Nephron progenitor cell (in vitro differentiated cells): Measurements from ENCODE around the gene TRPV6.
A peak's percentile ranks its signal among the peaks of the same experiment; 100 is the strongest.

Experiments used
- DNase-seq: peaks from one replicate; pipeline ENCODE4 v3.0.0; 2021
- H3K27ac Mint-ChIP-seq: 2 replicates; pipeline ENCODE4 v1.8.0; 2021; ENCODE audit warnings: mild to moderate bottlenecking, moderate library complexity, mixed read lengths
- H3K27me3 Mint-ChIP-seq: 2 replicates; pipeline ENCODE4 v1.8.0; 2021; ENCODE audit warnings: mild to moderate bottlenecking, low read depth, mixed read lengths; ENCODE audit not compliant: poor library complexity
- H3K36me3 Mint-ChIP-seq: 2 replicates; pipeline ENCODE4 v1.8.0; 2021; ENCODE audit warnings: low read depth, mixed read lengths
- H3K4me1 Mint-ChIP-seq: 2 replicates; pipeline ENCODE4 v1.8.0; 2021; ENCODE audit warnings: mixed read lengths
- H3K4me3 Mint-ChIP-seq: 2 replicates; pipeline ENCODE4 v1.8.0; 2021; ENCODE audit warnings: mild to moderate bottlenecking, moderate library complexity, mixed read lengths
- H3K9me3 Mint-ChIP-seq: 2 replicates; pipeline ENCODE4 v1.8.0; 2021; ENCODE audit warnings: mild to moderate bottlenecking, moderate library complexity, mixed read lengths
- TF ChIP-seq, protein P1 (sequence below): fragments of 200-600 bp; sonication (generic); IDR thresholded peaks from 2 replicates; pipeline ENCODE4 v1.5.0; 2021; ENCODE audit warnings: antibody characterized with exemption

The TRPV6 gene

DNA sequence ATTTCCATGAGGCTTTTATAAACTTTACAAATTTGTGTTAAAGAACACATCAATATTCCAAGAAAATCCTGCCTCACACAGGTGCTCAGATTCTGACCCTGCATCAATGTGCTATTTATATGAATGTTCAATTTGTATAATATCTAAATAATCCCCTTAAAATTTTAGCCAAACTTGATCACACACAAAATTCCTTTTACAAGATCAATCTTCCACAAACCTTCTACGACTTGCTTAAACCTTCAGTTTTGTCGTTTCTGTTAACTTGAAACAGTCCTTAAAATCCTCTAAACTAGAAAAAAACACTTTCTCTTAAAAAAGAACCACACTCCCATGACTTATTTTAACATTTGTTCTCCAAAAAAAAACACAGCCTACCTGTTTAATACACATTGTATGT lies 20.2 kb upstream of the TRPV6 start:
- H3K27me3 Mint-ChIP-seq = peaks cover 21% of the 10 kb centered on the region
- H3K4me3 Mint-ChIP-seq = no peak overlapping the region
- peaks cover 32% of the 10 kb centered on the region for H3K9me3 Mint-ChIP-seq
- H3K36me3 Mint-ChIP-seq = peaks cover 9% of the 10 kb centered on the region
- TF ChIP-seq, protein P1, sequence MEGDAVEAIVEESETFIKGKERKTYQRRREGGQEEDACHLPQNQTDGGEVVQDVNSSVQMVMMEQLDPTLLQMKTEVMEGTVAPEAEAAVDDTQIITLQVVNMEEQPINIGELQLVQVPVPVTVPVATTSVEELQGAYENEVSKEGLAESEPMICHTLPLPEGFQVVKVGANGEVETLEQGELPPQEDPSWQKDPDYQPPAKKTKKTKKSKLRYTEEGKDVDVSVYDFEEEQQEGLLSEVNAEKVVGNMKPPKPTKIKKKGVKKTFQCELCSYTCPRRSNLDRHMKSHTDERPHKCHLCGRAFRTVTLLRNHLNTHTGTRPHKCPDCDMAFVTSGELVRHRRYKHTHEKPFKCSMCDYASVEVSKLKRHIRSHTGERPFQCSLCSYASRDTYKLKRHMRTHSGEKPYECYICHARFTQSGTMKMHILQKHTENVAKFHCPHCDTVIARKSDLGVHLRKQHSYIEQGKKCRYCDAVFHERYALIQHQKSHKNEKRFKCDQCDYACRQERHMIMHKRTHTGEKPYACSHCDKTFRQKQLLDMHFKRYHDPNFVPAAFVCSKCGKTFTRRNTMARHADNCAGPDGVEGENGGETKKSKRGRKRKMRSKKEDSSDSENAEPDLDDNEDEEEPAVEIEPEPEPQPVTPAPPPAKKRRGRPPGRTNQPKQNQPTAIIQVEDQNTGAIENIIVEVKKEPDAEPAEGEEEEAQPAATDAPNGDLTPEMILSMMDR = no peak
- no peak overlapping the region for H3K27ac Mint-ChIP-seq
- H3K4me1 Mint-ChIP-seq = no peaks in the 10 kb centered on the region
- DNase-seq = no peak

DNA sequence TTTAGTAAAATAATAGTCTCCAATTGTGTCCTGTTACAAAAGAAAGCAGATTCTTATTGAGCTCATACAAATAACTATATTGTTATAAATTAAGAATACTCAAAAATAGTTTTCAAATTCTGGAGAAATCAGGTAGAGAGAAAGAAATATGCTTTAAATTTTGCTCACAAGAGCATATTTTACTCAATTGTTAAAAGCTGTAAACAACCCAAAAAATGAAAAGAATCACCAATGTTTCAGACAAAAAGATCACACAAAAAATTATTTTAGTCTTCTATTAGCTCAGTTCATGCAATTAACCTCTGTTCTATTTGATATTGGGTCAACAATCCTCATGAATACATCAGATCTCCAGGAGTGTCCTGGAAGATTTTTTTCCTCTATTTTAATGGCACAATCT lies 18.6 kb upstream of the TRPV6 start:
- Mint-ChIP-seq H3K27ac (no peak overlapping the region), H3K27me3 (peaks cover 25% of the 10 kb centered on the region), H3K36me3 (peaks cover 9% of the 10 kb centered on the region), H3K4me3 (no peak overlapping the region), H3K9me3 (peaks cover 32% of the 10 kb centered on the region), H3K4me1 (no peaks in the 10 kb centered on the region)
- TF ChIP-seq, protein P1 = no peak
- no peak for DNase-seq

DNA sequence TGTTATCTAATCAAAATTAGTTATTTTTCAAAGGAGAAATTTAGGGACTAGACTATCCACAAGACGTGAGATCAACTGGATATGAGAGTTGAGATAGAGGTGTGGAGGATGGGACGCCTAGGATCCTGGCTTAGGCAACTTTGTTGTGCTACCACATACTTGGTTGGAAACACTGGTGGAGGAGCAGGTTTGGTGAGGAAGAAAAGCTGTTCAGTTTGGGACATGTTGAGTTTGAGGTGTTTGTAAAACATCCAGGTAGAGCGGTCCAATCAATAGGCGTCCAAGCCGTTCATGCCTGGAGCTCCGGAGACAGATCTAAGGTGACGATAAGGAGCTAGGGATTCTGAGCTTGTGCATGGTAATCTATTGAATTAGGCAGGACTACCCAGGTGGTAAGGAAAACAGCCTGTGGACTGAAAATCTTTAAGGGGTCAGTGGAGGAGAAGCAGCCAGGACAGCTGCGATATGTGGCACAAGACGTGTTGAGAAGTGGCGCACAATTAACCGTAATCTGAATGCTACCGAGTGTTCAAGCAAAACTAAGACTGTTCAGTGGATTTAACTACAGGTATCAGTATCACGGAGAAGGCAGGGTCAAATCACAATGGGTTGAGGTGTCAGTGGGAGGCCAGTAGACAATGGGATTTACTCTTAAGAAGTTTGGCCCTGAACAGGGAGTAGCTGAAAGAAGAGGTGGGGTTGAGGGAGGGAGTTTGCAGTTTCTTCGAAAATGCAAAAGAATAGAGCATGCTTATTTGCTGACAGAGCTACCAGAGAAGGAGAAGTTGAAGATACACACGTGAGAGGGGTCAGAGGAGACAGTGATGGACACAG lies 16.1 kb upstream of the TRPV6 start:
- H3K4me1 Mint-ChIP-seq = no peaks in the 10 kb centered on the region
- peaks cover 41% of the 10 kb centered on the region for H3K27me3 Mint-ChIP-seq
- H3K27ac Mint-ChIP-seq = peak overlapping the region; percentile 46
- peaks cover 32% of the 10 kb centered on the region for H3K9me3 Mint-ChIP-seq
- TF ChIP-seq, protein P1 = no peak
- H3K4me3 Mint-ChIP-seq = no peak overlapping the region
- H3K36me3 Mint-ChIP-seq = peaks cover 9% of the 10 kb centered on the region
- DNase-seq = no peak

DNA sequence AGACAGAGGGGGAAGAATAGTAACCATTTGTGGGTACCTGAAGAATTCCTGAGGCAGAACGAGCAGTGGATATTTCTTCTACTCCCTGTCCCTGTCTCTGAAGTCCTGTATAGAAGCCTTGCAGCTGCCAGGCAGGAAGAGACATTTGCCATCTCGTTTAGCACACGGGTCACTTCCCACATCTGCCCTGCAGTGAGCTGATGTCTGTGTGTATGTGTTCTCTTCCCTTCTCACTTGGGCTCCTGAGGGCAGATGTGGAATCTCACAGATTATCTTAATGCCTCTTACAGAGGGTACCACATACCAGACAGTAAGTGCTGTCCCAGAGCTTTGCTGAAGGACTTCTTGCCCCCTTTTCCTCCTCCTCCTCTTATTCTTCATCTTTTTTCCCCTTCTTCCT lies 14.1 kb upstream of the TRPV6 start:
- peaks cover 53% of the 10 kb centered on the region for H3K27me3 Mint-ChIP-seq
- no peak for DNase-seq
- H3K36me3 Mint-ChIP-seq = peaks cover 5% of the 10 kb centered on the region
- no peak overlapping the region for H3K27ac Mint-ChIP-seq
- H3K9me3 Mint-ChIP-seq = peaks cover 25% of the 10 kb centered on the region
- TF ChIP-seq, protein P1 = no peak
- H3K4me3 Mint-ChIP-seq = no peak overlapping the region
- H3K4me1 Mint-ChIP-seq = no peaks in the 10 kb centered on the region

DNA sequence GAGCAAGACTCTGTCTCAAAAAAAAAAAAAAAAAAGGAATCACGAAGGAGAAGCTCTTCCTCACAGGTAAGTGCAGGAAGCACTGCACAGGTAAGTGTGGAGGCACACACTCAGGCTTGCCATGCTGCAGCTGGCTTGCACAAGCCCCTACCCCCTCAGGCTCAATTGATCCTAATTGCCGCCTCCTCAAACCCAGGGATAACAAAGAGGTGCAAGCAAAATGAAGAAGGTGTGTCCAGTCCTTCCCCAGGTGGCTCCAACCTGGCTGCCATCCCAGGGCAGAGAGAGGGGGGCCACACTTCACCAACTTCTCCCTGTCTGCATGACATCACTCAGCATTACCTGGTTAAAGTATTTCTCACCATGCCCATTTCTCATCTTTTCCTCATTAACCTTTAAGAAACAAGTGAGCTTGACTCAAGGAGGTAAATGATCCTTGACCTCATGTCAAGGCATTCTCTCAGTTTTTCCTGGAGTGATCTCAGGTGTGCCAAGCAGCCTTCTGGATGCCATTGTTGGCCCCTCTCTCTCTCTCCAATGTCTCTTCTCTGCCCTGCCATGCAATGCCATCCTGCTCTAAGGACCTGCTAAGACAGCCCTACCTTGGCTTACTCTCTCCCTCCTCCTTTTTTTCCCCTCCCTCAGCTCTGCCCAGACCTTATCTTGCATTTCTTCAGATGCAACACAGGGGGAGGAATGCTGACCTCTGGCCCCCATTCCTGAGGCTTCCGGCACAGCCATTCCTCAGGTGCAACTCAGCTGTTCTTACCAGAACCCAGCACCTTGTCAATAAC lies 13.0 kb upstream of the TRPV6 start:
- peaks cover 54% of the 10 kb centered on the region for H3K27me3 Mint-ChIP-seq
- no peak for DNase-seq
- H3K4me3 Mint-ChIP-seq = no peak overlapping the region
- peaks cover 5% of the 10 kb centered on the region for H3K36me3 Mint-ChIP-seq
- no peaks in the 10 kb centered on the region for H3K4me1 Mint-ChIP-seq
- TF ChIP-seq, protein P1 = no peak
- no peak overlapping the region for H3K27ac Mint-ChIP-seq
- peaks cover 17% of the 10 kb centered on the region for H3K9me3 Mint-ChIP-seq
